ENCODE data around the gene RETREG3. TPM values are rescaled to one million over a fixed set of nuclear protein-coding genes. Genes with fewer than 3 reads are reported as not detected.

Gene RETREG3
- total and polyA plus RNA-seq, 9 of the 15 experiments (the other 6 are each of a cell fraction or from before 2014, with no cell fraction given) = 4.1 to 39.0 (median 16.9) TPM

DNA sequence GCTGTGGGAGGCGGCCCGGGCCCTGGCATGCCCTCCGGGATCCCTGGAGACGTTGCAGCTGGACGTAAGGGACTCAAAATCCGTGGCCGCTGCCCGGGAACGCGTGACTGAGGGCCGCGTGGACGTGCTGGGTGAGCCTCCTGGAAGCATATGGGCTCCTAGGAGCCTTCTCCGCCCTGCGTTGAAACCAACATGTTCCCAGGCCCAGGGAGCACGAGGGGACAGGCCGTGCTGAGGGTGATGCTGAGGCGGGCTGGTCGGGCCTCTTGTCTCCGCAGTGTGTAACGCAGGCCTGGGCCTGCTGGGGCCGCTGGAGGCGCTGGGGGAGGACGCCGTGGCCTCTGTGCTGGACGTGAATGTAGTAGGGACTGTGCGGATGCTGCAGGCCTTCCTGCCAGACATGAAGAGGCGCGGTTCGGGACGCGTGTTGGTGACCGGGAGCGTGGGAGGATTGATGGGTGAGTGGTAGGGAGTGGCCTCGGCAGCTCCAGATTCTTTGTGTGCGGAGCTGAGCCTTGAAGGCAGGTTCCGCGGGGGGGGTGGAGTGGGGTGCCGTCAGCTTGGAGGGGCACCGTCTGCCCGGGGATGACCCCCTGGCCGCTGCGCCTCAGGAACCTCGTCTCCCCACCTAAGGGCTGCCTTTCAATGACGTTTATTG, 55.9 kb downstream of the RETREG3 start (continued):
- TF ChIP-seq, protein P1, sequence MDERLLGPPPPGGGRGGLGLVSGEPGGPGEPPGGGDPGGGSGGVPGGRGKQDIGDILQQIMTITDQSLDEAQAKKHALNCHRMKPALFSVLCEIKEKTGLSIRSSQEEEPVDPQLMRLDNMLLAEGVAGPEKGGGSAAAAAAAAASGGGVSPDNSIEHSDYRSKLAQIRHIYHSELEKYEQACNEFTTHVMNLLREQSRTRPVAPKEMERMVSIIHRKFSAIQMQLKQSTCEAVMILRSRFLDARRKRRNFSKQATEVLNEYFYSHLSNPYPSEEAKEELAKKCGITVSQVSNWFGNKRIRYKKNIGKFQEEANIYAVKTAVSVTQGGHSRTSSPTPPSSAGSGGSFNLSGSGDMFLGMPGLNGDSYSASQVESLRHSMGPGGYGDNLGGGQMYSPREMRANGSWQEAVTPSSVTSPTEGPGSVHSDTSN (CRISPR knock-in tag; IDR thresholded peaks at IDR 0.05; ENCODE audit: low read depth) = no peak
- TF ChIP-seq, protein P1 (tag; conservative IDR thresholded peaks at IDR 0.05; ENCODE audit: low read depth) = peak; percentile 79
- TF ChIP-seq NR1H2 (CRISPR knock-in tag; IDR thresholded peaks at IDR 0.05) (no peak), SUPT5H (IDR thresholded peaks at IDR 0.05) (peak; percentile 32; the same call in 1 of the 2 replicates), PHF20 (IDR thresholded peaks at IDR 0.05; ENCODE audit: partially characterized antibody) (peak; percentile 65), CEBPB (tag; IDR thresholded peaks at IDR 0.05) (no peak), RBM34 (IDR thresholded peaks at IDR 0.05; ENCODE audit: borderline replicate concordance, insufficient read depth, low read length) (no peak), POLR2G (IDR thresholded peaks at IDR 0.05; ENCODE audit: low read depth, low read length) (peak; percentile 69), TRIM28 (IDR thresholded peaks at IDR 0.05) (no peak), HSF4 (CRISPR knock-in tag; IDR thresholded peaks at IDR 0.05; ENCODE audit: borderline replicate concordance) (no peak), BRCA1 (IDR thresholded peaks at IDR 0.05) (no peak), BRCA1 (CRISPR knock-in tag; IDR thresholded peaks at IDR 0.05) (no peak)
- TF ChIP-seq, protein P2, sequence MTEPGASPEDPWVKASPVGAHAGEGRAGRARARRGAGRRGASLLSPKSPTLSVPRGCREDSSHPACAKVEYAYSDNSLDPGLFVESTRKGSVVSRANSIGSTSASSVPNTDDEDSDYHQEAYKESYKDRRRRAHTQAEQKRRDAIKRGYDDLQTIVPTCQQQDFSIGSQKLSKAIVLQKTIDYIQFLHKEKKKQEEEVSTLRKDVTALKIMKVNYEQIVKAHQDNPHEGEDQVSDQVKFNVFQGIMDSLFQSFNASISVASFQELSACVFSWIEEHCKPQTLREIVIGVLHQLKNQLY (CRISPR knock-in tag; conservative IDR thresholded peaks at IDR 0.05) = no peak
- TF ChIP-seq, protein P3, sequence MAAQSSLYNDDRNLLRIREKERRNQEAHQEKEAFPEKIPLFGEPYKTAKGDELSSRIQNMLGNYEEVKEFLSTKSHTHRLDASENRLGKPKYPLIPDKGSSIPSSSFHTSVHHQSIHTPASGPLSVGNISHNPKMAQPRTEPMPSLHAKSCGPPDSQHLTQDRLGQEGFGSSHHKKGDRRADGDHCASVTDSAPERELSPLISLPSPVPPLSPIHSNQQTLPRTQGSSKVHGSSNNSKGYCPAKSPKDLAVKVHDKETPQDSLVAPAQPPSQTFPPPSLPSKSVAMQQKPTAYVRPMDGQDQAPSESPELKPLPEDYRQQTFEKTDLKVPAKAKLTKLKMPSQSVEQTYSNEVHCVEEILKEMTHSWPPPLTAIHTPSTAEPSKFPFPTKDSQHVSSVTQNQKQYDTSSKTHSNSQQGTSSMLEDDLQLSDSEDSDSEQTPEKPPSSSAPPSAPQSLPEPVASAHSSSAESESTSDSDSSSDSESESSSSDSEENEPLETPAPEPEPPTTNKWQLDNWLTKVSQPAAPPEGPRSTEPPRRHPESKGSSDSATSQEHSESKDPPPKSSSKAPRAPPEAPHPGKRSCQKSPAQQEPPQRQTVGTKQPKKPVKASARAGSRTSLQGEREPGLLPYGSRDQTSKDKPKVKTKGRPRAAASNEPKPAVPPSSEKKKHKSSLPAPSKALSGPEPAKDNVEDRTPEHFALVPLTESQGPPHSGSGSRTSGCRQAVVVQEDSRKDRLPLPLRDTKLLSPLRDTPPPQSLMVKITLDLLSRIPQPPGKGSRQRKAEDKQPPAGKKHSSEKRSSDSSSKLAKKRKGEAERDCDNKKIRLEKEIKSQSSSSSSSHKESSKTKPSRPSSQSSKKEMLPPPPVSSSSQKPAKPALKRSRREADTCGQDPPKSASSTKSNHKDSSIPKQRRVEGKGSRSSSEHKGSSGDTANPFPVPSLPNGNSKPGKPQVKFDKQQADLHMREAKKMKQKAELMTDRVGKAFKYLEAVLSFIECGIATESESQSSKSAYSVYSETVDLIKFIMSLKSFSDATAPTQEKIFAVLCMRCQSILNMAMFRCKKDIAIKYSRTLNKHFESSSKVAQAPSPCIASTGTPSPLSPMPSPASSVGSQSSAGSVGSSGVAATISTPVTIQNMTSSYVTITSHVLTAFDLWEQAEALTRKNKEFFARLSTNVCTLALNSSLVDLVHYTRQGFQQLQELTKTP (IDR thresholded peaks at IDR 0.05; ENCODE audit: low read depth in 1 of 2, partially characterized antibody in 2 of 2) = no peak
- TF ChIP-seq, protein P4, sequence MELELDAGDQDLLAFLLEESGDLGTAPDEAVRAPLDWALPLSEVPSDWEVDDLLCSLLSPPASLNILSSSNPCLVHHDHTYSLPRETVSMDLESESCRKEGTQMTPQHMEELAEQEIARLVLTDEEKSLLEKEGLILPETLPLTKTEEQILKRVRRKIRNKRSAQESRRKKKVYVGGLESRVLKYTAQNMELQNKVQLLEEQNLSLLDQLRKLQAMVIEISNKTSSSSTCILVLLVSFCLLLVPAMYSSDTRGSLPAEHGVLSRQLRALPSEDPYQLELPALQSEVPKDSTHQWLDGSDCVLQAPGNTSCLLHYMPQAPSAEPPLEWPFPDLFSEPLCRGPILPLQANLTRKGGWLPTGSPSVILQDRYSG (tag; conservative IDR thresholded peaks at IDR 0.05; ENCODE audit: low read depth) = no peak
- TF ChIP-seq, protein P5, sequence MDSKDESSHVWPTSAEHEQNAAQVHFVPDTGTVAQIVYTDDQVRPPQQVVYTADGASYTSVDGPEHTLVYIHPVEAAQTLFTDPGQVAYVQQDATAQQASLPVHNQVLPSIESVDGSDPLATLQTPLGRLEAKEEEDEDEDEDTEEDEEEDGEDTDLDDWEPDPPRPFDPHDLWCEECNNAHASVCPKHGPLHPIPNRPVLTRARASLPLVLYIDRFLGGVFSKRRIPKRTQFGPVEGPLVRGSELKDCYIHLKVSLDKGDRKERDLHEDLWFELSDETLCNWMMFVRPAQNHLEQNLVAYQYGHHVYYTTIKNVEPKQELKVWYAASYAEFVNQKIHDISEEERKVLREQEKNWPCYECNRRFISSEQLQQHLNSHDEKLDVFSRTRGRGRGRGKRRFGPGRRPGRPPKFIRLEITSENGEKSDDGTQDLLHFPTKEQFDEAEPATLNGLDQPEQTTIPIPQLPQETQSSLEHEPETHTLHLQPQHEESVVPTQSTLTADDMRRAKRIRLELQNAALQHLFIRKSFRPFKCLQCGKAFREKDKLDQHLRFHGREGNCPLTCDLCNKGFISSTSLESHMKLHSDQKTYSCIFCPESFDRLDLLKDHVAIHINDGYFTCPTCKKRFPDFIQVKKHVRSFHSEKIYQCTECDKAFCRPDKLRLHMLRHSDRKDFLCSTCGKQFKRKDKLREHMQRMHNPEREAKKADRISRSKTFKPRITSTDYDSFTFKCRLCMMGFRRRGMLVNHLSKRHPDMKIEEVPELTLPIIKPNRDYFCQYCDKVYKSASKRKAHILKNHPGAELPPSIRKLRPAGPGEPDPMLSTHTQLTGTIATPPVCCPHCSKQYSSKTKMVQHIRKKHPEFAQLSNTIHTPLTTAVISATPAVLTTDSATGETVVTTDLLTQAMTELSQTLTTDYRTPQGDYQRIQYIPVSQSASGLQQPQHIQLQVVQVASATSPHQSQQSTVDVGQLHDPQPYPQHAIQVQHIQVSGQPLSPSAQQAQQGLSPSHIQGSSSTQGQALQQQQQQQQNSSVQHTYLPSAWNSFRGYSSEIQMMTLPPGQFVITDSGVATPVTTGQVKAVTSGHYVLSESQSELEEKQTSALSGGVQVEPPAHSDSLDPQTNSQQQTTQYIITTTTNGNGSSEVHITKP (IDR thresholded peaks at IDR 0.05; ENCODE audit: partially characterized antibody) = no peak
